ENCODE data around the gene DRAXIN.

- TF ChIP-seq CTCF (IDR thresholded peaks at IDR 0.05; ENCODE audit: low read depth, low read length), result no peak
- no peak for TF ChIP-seq EZH2phosphoT487 (IDR thresholded peaks at IDR 0.05; ENCODE audit: low read depth)
Observed at GRCh38 chr1:11733306-11733705, 41.8 kb downstream of the DRAXIN start.
